HCT116 (cell line): ENCODE measurements around the gene SEZ6L2. TPM values are rescaled to one million over a fixed set of nuclear protein-coding genes. Genes with fewer than 3 reads are reported as not detected.
A peak's percentile ranks its signal among the peaks of the same experiment; 100 is the strongest.

ENCODE experiments used
- ATAC-seq: fragments of 200-7000 bp; cut with Tn5 transposase; 2 replicates; pipeline ENCODE4 v1.9.1; 2020; ENCODE audit warnings: mild to moderate bottlenecking, moderate library complexity
- BruUV-seq: library from RNA; stranded (reverse); fragments of 400-500 nt; replicated peaks from 2 replicates; lab custom pipeline; 2021; lab: Mats Ljungman, UMichigan
- CTCF ChIA-PET: fragments of 300-600 bp; sonication (Branson Sonifier 250); formaldehyde crosslinking; loops from one replicate; lab custom pipeline; 2021; ENCODE audit warnings: antibody characterized with exemption; lab: Charles Lee
- POLR2A ChIA-PET: fragments of 300-600, 350-600 bp; sonication (Branson Sonifier 250); formaldehyde crosslinking; loops from one replicate; lab custom pipeline; 2021; ENCODE audit warnings: antibody characterized with exemption; lab: Charles Lee
- RAD21 ChIA-PET, 2 experiments: fragments of 300-600 bp; sonication (Branson Sonifier 250); formaldehyde crosslinking; loops; one replicate each; lab custom pipeline; 2023; ENCODE audit warnings: low total read pairs in 2 of 2; ENCODE audit not compliant: uncharacterized antibody in 2 of 2, unreplicated experiment in 2 of 2, low non-redundant PET in 1 of 2; lab: Charles Lee
- DNase-seq: peaks from one replicate; pipeline ENCODE4 v3.0.0-alpha.2; 2010; ENCODE audit warnings: low read depth, low spot score
- H2AFZ ChIP-seq: fragments of 200-600 bp; shearing (Covaris generic), sonication (generic); 2 replicates; pipeline ENCODE4 v1.6.1; 2017; ENCODE audit warnings: low read depth, mixed run types, mixed read lengths, antibody characterized with exemption, low read length; ENCODE audit not compliant: poor library complexity, severe bottlenecking
- H3K27ac ChIP-seq: 2 replicates; pipeline ENCODE4 v1.5.1; 2012; ENCODE audit warnings: low read depth, low read length
- H3K27me3 ChIP-seq: fragments of 200-600 bp; sonication (generic); 2 replicates; pipeline ENCODE4 v1.6.1; 2016; ENCODE audit warnings: mixed run types, low read length, mixed read lengths; ENCODE audit not compliant: insufficient read depth
- H3K36me3 ChIP-seq, 2 experiments: fragments of 200-500 bp in 1 of 2; fragments of 200-600 bp in 1 of 2; sonication (Bioruptor generic) in 1 of 2; sonication (generic) in 1 of 2; 2 replicates each; pipeline versions ENCODE4 v1.5.1 to v1.6.1; 2014 to 2016; ENCODE audit warnings: low read length in 2 of 2, inconsistent platforms in 1 of 2, mixed read lengths in 1 of 2, mixed run types in 1 of 2; ENCODE audit not compliant: insufficient read depth in 2 of 2, control insufficient read depth in 1 of 2
- H3K4me1 ChIP-seq, 2 experiments: fragments of 200-600 bp in 1 of 2; sonication (generic) in 1 of 2; 2 replicates each; pipeline versions ENCODE4 v1.5.1 to v1.6.1; 2012 to 2017; ENCODE audit warnings: low read length in 2 of 2, inconsistent platforms in 1 of 2, mild to moderate bottlenecking in 1 of 2, mixed read lengths in 1 of 2, mixed run types in 1 of 2, moderate library complexity in 1 of 2; ENCODE audit not compliant: insufficient read depth in 2 of 2, control insufficient read depth in 1 of 2
- H3K4me2 ChIP-seq: fragments of 200-600 bp; sonication (generic); 2 replicates; pipeline ENCODE4 v1.6.1; 2017; ENCODE audit warnings: mixed run types, low read length, mixed read lengths
- H3K4me3 ChIP-seq, 2 experiments: fragments of 200-600 bp in 1 of 2; sonication (generic) in 1 of 2; replicated peaks in 1 of 2; 2 replicates each; pipeline ENCODE4 v1.5.1; 2011 to 2016; ENCODE audit warnings: low read length in 2 of 2, control low read depth in 1 of 2, low read depth in 1 of 2, mild to moderate bottlenecking in 1 of 2, mixed read lengths in 1 of 2, mixed run types in 1 of 2
- H3K79me2 ChIP-seq: fragments of 200-600 bp; sonication (generic); 2 replicates; pipeline ENCODE4 v1.6.1; 2017; ENCODE audit warnings: mild to moderate bottlenecking, mixed run types, low read length, moderate library complexity, mixed read lengths; ENCODE audit not compliant: insufficient read depth
- H3K9ac ChIP-seq: fragments of 200-600 bp; sonication (generic); 2 replicates; pipeline ENCODE4 v1.6.1; 2016; ENCODE audit warnings: low read length, mixed read lengths
- H3K9me2 ChIP-seq: fragments of 200-600 bp; sonication (generic), shearing (Covaris generic); 2 replicates; pipeline ENCODE4 v1.6.1; 2017; ENCODE audit warnings: mixed run types, mild to moderate bottlenecking, moderate library complexity; ENCODE audit not compliant: insufficient read depth
- H3K9me3 ChIP-seq, 2 experiments: fragments of 200-500 bp in 1 of 2; fragments of 200-600 bp in 1 of 2; sonication (Bioruptor generic) in 1 of 2; sonication (generic) in 1 of 2; 2 replicates each; pipeline ENCODE4 v1.6.1; 2014 to 2017; ENCODE audit warnings: low read length in 2 of 2, mixed read lengths in 2 of 2, inconsistent platforms in 1 of 2, low read depth in 1 of 2, mild to moderate bottlenecking in 1 of 2, mixed run types in 1 of 2, moderate library complexity in 1 of 2; ENCODE audit not compliant: control insufficient read depth in 1 of 2, insufficient read depth in 1 of 2
- H4K20me1 ChIP-seq: fragments of 200-600 bp; sonication (generic), shearing (Covaris generic); 2 replicates; pipeline ENCODE4 v1.6.1; 2017; ENCODE audit warnings: mixed run types, mild to moderate bottlenecking, moderate library complexity; ENCODE audit not compliant: insufficient read depth
- CTCF ChIP-seq, 3 experiments: fragments of 200-600 bp in 1 of 3; sonication (generic) in 1 of 3; IDR thresholded peaks in 2 of 3; conservative IDR thresholded peaks in 1 of 3; 2 replicates each; pipeline ENCODE4 v1.5.1; 2012 to 2017; ENCODE audit warnings: low read depth in 2 of 3, low read length in 2 of 3, antibody characterized with exemption in 1 of 3, borderline replicate concordance in 1 of 3, control low read depth in 1 of 3, mild to moderate bottlenecking in 1 of 3, mixed read lengths in 1 of 3, mixed run types in 1 of 3, moderate library complexity in 1 of 3; ENCODE audit not compliant: insufficient read depth in 1 of 3
- ELF1 ChIP-seq: IDR thresholded peaks from 2 replicates; pipeline ENCODE4 v1.6.1; 2012; ENCODE audit warnings: low read depth, borderline replicate concordance
- EZH2 ChIP-seq: fragments of 200-600 bp; sonication (generic); IDR thresholded peaks from 2 replicates; pipeline ENCODE4 v1.6.1; 2017; ENCODE audit warnings: antibody characterized with exemption, mixed run types
- EZH2phosphoT487 ChIP-seq: fragments of 200-600 bp; IDR thresholded peaks from 2 replicates; pipeline ENCODE4 v1.6.1; 2018; ENCODE audit warnings: antibody characterized with exemption, borderline replicate concordance
- FOSL1 ChIP-seq: IDR thresholded peaks from 2 replicates; pipeline ENCODE4 v1.6.1; 2012; ENCODE audit warnings: low read depth
- MAX ChIP-seq: IDR thresholded peaks from 2 replicates; pipeline ENCODE4 v1.6.1; 2012
- POLR2A ChIP-seq: IDR thresholded peaks from 2 replicates; pipeline ENCODE4 v1.7.0; 2011; ENCODE audit warnings: borderline replicate concordance; ENCODE audit not compliant: insufficient read depth, insufficient read length; ENCODE audit errors: extremely low read depth
- RAD21 ChIP-seq: IDR thresholded peaks from 2 replicates; pipeline ENCODE4 v1.6.1; 2012; ENCODE audit warnings: low read depth, mild to moderate bottlenecking
- REST ChIP-seq: IDR thresholded peaks from 2 replicates; pipeline ENCODE4 v1.6.1; 2012; ENCODE audit warnings: low read depth
- SIN3A ChIP-seq: IDR thresholded peaks from 2 replicates; pipeline ENCODE4 v1.6.1; 2012; ENCODE audit warnings: low read depth
- ZFX ChIP-seq: fragments of 450-650 bp; IDR thresholded peaks from 2 replicates; pipeline ENCODE4 v1.6.1; 2017
- ZNF274 ChIP-seq: fragments of 200-500 bp; sonication (Bioruptor generic); IDR thresholded peaks from 2 replicates; pipeline ENCODE4 v1.6.1; 2014; ENCODE audit warnings: mild to moderate bottlenecking, low read depth, low read length, inconsistent platforms
- intact Hi-C: fragments of 100-400 bp; cut with micrococcal nuclease; formaldehyde crosslinking; loops from 2 replicates; pipeline ENCODE4 v1.10.0; 2022
- total RNA-seq: library from RNA; stranded (reverse); gene quantifications from one replicate; pipeline ENCODE4 v1.2.1, GENCODE V29; 2021; ENCODE audit not compliant: unreplicated experiment

SEZ6L2 gene
- total RNA-seq, 1 experiment from 2014 or later = 49.3 TPM

GRCh38 chr16:29947897-29948296 is 48.5 kb upstream of the SEZ6L2 start (continued):
- TF ChIP-seq REST (no peak), SIN3A (no peak), FOSL1 (no peak)

GRCh38 chr16:29943846-29944799 is 44.8 kb upstream of the SEZ6L2 start:
- RAD21 ChIA-PET = interaction anchor here (0.6 to 1.2 kb wide), 3 partner anchors 18 to 29 kb away, joined by 3 to 4 read pairs (median 3); partner anchors contain the start of genes TAOK2 (in 2 of the 2) and KCTD13 (in 1 of the 2)
- Histone ChIP-seq H3K4me3 (peak overlapping the region; percentile 21 to 41), H3K27ac (peak overlapping the region; percentile 93), H3K9me2 (no peaks in the 10 kb centered on the region), H3K9ac (peak overlapping the region; percentile 61), H3K4me1 (peaks cover 31 to 41% of the 10 kb centered on the region in 2 experiments), H3K36me3 (no peaks in the 10 kb centered on the region), H3K4me2 (peak overlapping the region; percentile 91), H3K27me3 (no peaks in the 10 kb centered on the region), H3K9me3 (no peaks in the 10 kb centered on the region), H4K20me1 (no peaks in the 10 kb centered on the region), H2AFZ (peak overlapping the region; percentile 1), H3K79me2 (no peaks in the 10 kb centered on the region)
- intact Hi-C loops = loop anchor here (1.0 kb wide), 1 partner anchor 29 kb away; the partner anchor contains the start of gene TAOK2
- DNase-seq (peak; percentile 98), ATAC-seq (peak; percentile 96)
- POLR2A ChIA-PET = interaction anchor here (1.2 to 3.0 kb wide), 7 partner anchors 17 to 71 kb away, joined by 3 to 22 read pairs (median 6); partner anchors contain the start of genes ASPHD1, KCTD13, SEZ6L2 and TAOK2
- TSS peak; percentile 81 for BruUV-seq
- CTCF ChIA-PET = interaction anchor here (0.9 to 1.7 kb wide), 9 partner anchors 10 to 243 kb away, joined by 3 to 7 read pairs (median 3); partner anchors contain the start of genes PAGR1 and TMEM219
- TF ChIP-seq EZH2phosphoT487 (no peak), CTCF (IDR thresholded peaks at IDR 0.05 in 2 of 3, conservative IDR thresholded peaks at IDR 0.05 in 1 of 3; ENCODE audit: borderline replicate concordance in 1 of 3, insufficient read depth in 1 of 3, low read depth in 2 of 3, low read length in 2 of 3) (peak; percentile 40 to 66 (median 42); a peak in 5 of 6 replicates), MAX (no peak; the same call in 1 of the 2 replicates), EZH2 (no peak), RAD21 (peak; percentile 55), REST (no peak), ZFX (no peak), POLR2A (peak; percentile 19), ZNF274 (no peak), ELF1 (no peak)
